PFSK-1 (cell line): ENCODE data around the gene CS.
A peak's percentile ranks its signal among the peaks of the same experiment; 100 is the strongest.

Source experiments
- FOXP2 ChIP-seq: optimal IDR thresholded peaks from 2 replicates; pipeline ENCODE3; 2011; ENCODE audit warnings: borderline replicate concordance, control low read depth, inconsistent platforms; ENCODE audit not compliant: insufficient read depth; ENCODE audit errors: extremely low read length, extremely low read depth
- POLR2AphosphoS5 ChIP-seq: IDR thresholded peaks from 2 replicates; pipeline ENCODE4 v1.6.1; 2012; ENCODE audit warnings: low read depth, mild to moderate bottlenecking, control low read depth, low read length, moderate library complexity
- SIN3A ChIP-seq: IDR thresholded peaks from 2 replicates; pipeline ENCODE4 v1.6.1; 2012; ENCODE audit warnings: mild to moderate bottlenecking, low read length, moderate library complexity, borderline replicate concordance; ENCODE audit not compliant: insufficient read depth
- TAF1 ChIP-seq: IDR thresholded peaks from 2 replicates; pipeline ENCODE4 v1.6.1; 2012; ENCODE audit warnings: low read length, control low read depth, borderline replicate concordance; ENCODE audit not compliant: insufficient read depth
- TF ChIP-seq, protein P1 (sequence below), 2 experiments: IDR thresholded peaks; 2 replicates each; pipeline versions ENCODE4 v1.6.1 to v1.8.0; 2011 to 2012; ENCODE audit warnings: low read depth in 2 of 2, low read length in 2 of 2, control low read depth in 1 of 2, inconsistent platforms in 1 of 2, mild to moderate bottlenecking in 1 of 2, moderate library complexity in 1 of 2; ENCODE audit not compliant: insufficient read depth in 1 of 2

DNA sequence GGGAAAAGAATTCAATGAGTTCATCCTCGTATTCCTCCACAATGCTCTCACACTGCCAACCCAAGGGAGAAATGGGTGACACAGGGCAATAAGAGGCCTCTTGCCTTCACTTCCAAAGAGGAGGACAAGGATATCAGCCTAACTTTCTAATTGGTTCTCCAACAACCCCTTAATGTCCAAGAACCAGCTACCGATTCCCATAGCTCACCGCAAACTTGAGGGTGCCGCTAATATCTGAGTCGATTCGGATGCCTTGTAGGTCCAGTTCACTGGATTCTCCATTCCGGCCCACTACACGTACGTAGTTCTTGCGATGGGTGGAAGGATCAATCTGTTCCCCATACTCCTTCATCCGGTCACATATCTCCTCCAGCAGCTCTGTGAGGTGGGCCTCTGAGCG is 10.9 kb upstream of the CS start:
- TF ChIP-seq POLR2AphosphoS5, result peak; percentile 49; the same call in 1 of the 2 replicates
- TF ChIP-seq, protein P1, sequence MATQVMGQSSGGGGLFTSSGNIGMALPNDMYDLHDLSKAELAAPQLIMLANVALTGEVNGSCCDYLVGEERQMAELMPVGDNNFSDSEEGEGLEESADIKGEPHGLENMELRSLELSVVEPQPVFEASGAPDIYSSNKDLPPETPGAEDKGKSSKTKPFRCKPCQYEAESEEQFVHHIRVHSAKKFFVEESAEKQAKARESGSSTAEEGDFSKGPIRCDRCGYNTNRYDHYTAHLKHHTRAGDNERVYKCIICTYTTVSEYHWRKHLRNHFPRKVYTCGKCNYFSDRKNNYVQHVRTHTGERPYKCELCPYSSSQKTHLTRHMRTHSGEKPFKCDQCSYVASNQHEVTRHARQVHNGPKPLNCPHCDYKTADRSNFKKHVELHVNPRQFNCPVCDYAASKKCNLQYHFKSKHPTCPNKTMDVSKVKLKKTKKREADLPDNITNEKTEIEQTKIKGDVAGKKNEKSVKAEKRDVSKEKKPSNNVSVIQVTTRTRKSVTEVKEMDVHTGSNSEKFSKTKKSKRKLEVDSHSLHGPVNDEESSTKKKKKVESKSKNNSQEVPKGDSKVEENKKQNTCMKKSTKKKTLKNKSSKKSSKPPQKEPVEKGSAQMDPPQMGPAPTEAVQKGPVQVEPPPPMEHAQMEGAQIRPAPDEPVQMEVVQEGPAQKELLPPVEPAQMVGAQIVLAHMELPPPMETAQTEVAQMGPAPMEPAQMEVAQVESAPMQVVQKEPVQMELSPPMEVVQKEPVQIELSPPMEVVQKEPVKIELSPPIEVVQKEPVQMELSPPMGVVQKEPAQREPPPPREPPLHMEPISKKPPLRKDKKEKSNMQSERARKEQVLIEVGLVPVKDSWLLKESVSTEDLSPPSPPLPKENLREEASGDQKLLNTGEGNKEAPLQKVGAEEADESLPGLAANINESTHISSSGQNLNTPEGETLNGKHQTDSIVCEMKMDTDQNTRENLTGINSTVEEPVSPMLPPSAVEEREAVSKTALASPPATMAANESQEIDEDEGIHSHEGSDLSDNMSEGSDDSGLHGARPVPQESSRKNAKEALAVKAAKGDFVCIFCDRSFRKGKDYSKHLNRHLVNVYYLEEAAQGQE (IDR thresholded peaks at IDR 0.05; ENCODE audit: insufficient read depth in 1 of 2, low read depth in 2 of 2, low read length in 2 of 2), result no peak
- no peak for TF ChIP-seq TAF1
- TF ChIP-seq FOXP2, result no peak
- no peak for TF ChIP-seq SIN3A
